Measurements from ENCODE around the gene PARD3. TPM values are rescaled to one million over a fixed set of nuclear protein-coding genes. Genes with fewer than 3 reads are reported as not detected.
A peak's percentile ranks its signal among the peaks of the same experiment; 100 is the strongest.

PARD3 gene
- total RNA-seq, 1 experiment from 2014 or later: 30.0 TPM

DNA sequence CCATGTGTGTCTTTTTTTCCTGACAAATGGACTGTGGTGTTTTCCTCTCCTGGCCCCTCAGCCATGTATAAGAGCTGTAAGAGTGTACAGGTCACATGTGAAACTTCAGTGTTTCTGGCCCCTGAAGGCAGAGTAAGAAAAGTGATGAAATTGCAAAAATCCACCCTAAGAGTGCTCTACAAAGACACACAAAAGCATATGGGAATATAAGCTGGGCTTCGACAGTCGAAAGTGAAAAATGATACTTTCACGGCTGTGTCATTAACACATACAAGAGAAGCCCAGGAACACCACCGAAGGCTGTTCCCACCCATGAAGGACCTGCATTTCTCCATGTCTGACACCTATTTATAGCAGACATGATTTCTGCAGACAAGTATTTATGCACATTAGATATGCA, 192.2 kb downstream of the PARD3 start:
- no peak for DNase-seq (ENCODE audit: low read depth)

DNA sequence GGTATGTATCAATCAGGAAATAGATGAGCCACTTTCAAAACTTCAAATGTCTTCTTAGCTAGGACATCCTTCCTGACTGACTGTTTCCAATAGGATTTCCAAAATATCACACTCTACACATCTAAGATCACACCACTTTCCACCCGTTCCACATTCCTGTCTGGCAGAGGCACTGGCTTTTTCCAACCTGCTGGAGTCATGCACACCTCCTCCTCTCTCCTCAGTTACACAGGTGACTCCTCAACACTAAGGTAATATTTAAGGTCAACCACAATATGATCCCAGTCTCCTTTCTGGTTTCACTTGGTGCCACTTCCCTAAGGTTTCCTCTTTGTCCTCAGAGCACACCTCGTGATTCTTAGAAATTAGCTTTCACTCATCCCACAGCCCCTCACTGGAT, 196.5 kb downstream of the PARD3 start:
- DNase-seq (ENCODE audit: low read depth): no peak

DNA sequence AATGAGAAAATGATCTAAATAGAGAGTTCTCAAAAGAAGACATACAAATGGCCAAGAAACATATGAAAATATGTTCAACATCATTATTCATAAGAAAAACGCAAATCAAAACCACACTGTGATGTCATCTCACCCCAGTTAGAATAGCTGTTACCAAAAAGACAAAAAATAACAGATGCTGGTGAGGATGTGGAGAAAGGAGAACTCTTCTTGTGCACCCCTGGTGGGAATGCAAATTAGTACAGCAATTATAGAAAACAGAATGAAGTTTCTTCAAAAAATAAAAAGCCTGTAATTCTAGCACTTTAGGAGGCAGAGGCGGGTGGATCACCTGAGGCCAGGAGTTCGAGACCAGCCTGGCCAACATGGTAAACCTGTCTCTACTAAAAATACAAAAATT, 199.3 kb downstream of the PARD3 start:
- no peak for DNase-seq (ENCODE audit: low read depth)

DNA sequence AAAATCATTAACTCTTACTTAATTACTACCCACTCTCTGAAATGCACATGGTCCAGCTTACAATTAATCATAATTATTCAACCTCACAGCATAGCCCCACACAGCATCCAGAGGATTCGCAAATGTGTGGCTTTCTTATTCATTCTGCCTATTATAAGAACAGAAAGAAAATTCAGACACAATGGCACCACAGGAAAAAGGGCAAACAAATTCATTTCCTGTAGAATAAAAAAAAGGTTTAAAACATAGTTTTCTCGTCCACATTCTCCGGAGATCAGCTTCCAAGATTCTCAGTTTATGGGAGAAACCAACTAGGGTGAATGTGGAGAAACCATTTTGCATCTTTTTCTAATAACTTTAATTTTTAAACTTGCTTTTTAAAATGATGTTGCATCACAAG, 201.6 kb downstream of the PARD3 start:
- no peak for DNase-seq (ENCODE audit: low read depth)

DNA sequence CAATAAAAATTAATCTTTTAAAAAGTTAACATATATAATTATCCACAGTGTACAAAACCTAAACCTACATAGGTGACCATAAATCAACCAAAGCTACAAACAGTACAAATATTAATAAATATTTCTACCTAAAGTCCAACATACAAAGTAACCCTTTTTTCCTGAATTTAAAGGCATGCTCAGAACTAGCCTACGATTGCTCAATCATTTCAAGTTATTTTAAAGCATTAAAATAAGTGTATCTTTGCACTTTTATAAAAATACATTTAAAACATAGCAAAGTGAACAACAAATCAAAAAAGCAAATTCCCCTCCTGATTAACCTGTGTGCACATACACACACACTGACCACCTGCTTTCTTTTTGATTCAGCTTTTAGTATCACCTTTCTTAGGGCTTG, 202.2 kb downstream of the PARD3 start:
- DNase-seq (ENCODE audit: low read depth): no peak

DNA sequence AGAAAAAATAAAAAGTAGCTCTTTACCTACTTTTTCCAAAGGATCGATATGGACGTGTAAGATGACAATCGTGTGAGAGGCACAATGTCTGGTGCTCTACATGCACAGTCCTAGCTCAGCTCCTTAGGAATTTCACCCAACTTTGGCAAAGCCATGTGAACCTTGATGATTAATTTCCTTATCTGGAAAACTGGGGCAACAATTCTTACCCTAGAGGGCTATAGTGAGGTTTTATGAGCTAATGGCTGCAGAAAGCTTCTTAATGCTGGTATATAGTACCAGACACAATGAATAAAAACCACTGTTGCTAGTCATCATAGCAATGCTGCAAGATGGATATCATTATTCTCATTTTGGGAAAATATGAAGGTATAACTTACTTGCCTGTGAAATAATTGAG, 202.7 kb downstream of the PARD3 start:
- peak; percentile 21 for DNase-seq (ENCODE audit: low read depth)

DNA sequence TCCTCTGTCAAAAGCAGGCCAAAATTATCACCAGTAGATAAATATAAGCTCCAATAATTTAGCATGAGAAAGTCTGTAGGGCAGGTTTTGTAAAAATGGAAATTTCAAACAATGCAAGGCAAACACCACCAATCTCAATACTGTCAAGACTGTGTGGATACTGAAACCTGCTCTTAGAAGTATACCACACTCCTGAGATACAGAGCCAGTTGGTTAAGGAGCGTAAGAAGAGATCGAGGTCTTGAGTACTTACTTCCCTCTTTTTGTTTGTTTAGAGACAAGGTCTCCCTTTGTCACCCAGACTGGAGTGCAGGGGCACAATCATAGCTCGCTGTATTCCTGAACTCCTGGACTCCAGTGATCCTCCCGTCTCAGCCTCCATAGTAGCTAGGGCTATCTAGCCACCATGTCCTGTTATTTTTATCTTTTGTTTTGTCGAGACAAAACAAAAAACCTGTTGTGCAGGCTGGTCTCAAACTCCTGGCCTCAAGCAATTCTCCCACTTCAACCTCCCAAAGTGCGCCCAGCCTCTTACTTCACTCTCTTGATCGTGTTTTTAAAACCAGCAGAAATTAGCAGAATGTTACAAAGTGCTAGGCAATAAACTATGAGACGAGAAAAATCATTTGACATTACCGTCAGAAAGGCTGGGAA, 205.7 kb downstream of the PARD3 start:
- no peak for DNase-seq (ENCODE audit: low read depth)

DNA sequence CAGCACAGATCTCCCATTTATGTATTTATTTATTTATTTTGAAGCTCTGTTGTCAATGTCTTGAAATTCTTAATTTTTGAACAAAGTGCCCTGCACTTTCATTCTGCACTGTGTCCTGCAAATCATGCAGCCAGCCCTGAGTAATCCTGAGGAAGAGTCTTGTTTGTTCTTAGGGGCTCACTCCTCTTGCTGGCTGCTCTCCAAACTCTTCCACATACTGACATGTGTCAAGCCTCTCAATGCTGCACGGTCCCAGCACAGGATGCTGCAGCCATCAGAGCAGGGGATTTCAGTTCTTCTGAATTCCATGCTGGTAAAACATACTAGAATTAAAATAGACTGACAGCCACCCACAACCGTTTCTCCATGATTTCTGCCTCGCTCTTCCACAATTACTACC, 207.2 kb downstream of the PARD3 start:
- DNase-seq (ENCODE audit: low read depth): no peak

DNA sequence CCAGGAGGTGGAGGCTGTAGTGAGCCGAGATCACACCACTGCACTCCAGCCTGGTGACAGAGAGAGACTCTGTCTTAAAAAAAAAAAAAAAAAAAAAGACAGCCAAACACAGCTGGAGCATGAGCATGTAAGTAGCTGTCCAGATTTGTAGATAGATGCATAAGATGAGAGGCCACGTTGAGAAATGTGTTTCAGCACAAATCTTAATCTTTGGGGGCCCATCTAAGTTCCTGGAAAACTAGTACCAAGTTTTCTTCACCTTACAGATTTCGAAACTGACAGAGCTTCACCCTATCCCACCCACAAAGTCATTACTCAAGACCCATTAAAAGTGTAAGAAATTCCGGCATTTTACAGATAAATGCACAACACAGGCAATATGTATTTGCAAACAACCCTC, 208.2 kb downstream of the PARD3 start:
- no peak for DNase-seq (ENCODE audit: low read depth)

DNA sequence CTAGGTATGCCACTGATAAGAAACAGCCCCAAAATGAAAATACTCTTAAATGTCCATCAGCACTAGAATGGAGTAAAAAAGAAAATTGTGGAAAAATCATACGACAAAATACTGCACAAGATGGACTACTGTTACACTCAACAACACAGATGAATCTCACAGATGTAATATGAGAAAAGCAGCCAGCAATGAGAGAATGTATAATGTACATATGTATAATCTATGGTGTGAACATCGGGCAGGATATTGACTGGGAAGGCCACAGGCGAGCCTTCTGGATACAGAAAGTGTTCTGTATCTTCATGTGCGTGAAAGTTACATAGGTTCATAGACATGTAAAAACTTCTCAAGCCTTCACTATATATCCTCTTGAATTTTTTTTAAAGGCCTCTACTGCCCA, 212.6 kb downstream of the PARD3 start:
- no peak for DNase-seq (ENCODE audit: low read depth)

DNA sequence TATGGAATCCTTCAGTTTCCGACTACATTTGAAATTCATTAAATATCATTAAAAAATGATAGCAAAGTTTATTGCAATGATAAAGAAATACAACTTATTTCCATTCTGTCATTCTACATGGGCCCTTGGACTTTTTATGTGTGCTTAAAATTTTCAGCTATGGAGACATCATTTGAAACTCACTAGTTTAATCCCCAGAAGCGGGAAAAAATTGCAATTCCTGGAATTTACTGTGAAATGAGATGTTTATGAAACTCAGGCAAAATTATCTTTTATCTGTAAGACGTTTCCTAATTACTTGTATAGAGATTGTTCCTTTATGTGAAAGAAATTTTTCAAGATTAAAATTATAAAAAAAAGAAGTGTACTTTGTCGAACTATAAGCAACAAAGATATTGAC, 213.4 kb downstream of the PARD3 start:
- no peak for DNase-seq (ENCODE audit: low read depth)

DNA sequence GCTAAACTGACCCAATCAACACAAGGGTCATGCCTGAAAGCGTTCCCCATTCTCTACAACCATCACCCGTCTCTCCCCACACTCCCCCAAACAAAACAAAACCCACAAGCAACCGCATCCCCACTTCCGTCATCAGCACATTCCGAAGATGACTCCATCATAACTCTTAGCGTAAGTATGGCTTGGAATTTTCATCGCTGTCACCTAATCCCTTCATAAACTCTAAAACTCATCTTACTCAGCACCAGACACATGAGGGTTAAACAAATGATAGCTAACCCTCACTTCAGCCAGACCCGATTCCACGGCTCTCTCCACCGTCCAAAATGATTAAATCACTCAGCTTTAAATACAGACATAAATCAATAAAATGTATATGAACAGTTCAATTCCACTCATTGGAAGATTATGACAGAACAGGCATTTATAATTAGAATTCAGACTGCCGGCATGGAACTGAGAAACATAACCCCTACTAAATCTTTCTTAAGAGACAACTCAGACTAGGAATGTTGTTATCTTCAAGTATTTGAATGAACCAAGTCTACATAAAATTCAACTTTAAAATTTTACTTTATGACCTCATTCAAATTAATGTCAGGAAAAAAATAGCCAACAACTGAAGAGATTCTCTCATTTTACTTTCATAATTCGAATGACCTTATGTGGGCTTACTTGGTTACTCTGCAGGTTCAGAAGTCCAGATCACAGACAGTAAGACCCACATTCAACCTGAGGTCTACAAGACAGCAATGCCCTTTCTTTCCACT, 215.9 kb downstream of the PARD3 start:
- DNase-seq (ENCODE audit: low read depth): no peak

DNA sequence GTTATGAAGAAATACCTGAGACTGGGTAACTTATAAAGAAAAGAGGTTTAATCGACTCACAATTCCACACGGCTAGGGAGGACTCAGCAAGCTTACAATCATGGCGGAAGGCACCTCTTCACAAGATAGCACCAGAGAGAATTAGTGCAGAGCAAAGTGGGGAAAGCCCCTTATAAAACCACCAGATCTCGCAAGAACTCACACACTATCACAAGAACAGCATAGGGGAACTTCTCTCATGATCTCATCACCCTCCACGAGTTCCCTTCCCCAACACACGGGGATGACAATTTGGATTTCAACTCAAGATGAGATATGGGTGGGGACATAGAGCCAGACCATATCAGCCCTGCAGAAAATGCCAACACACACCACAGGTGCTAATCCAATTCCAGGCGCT, 218.7 kb downstream of the PARD3 start:
- DNase-seq (ENCODE audit: low read depth): no peak

DNA sequence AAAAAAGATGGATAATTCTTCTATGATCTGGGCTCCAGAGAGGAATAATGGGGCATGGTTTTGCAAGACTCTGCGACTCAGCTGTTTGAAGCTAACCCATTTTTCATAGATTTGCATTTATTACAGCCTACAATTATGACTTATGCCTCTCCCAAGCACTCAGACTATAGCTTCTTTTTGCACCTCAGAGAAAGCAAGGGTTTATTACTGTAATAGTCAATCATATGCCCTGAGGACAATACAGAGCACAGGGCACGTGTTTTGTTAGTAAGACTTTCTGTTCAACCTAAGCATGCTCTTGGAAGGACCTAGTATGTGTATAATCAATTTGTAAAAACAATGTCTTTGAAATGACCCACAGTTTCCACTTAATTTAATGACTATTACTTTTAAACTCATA, 221.2 kb downstream of the PARD3 start:
- DNase-seq (ENCODE audit: low read depth): no peak

DNA sequence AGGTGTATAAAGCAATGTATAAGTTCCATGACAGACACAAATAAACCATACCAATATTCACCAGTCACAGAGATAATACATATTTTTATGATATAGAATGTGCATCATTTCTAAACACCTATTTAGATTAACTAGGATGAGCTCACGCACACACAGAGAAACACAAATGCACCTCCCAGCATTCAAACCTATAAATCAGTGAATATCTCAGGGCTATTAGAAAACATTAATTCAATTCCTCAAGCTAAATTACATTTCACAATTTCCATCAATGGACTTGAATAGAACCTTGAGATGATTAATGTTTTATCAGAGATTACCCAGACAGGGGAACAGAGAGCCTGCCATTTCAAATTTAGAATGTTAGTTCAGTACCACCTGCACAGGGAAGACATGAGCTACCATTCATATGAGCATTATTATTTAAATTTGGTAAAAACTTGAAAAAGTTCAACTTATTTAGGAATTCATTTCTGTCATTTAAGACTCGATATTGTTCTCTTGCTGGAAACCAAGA, 221.7 kb downstream of the PARD3 start:
- DNase-seq (ENCODE audit: low read depth): no peak

DNA sequence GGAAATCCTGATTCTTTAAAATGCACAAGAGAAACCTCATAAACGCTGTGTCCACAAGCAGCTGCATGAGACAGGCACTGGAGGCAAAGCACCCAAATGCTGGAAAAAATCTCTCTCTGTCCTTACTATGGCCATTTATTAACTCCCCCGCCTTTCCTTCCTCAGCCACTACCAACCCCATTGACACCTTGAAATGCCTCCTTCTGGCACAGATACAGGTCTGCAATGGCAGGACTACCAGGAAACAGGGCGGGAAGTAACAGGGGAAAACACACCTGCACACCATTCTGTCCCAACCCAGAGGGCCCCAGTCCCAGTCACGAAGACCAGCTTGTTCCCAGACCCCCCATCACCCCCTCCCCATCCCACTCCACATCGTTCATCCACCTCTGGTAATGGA, 224.3 kb downstream of the PARD3 start:
- no peak for DNase-seq (ENCODE audit: low read depth)

DNA sequence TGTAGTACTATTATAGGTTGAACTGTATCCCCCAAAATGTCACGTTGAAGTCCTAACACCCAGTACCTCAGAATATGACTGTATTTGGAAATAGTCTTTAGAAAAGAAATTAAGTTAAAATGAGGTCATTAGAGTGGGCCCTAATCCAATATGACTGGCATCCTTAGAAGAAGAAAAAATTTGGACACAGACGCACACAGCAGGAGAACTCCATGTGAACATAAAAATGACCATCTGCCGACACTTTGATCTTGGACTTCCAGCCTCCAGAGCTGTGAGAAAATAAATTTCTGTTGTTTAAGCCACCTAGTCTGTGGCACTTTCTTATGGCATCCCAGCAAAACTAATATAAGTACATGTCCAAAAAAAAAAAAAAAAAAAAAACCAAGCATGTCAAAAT, 225.8 kb downstream of the PARD3 start:
- no peak for DNase-seq (ENCODE audit: low read depth)

DNA sequence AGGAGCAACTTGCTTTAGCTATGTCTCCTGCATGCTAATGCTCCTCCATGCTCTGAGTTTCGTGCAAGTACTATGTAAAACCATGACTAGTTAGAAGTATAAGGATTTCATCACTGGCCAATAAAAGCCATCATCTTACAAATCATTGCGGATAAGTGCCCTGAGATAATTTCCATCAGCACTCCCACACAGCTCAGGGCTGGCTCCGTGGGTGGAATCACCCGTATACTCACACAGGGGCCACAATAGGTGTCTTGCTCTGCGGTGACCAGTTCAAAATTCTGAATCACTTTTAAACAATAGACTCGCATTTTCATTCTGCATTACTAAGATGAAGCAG, 227.4 kb downstream of the PARD3 start:
- no peak for DNase-seq (ENCODE audit: low read depth)

DNA sequence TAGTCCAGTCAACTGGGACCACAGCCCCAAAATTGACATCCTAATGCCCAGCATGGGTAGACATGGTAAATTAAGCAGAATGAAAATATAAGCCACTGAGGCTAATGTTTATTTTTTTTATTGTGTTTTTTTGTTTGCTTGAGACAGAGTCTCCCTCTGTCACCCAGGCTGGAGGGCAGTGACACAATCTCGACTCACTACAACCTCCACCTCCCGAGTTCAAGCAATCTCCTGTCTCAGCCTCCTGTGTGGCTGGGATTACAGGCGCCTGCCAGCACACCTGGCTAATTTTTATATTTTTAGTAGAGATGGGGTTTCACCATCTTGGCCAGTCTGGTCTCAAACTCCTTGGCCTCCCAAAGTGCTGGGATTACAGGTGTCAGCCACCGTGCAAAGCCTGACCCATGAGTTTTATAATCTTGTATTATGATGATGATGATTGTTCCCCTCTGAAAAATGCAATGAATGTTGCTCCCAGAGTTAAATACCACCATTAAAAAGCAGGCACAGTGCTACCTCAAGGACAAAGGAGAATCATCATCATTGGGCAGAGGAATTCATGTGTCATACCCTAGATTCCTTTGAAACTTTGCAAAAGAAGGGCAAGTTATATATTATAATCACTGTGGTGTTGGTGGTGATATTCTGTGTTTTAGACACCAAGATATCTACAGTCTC, 228.0 kb downstream of the PARD3 start:
- DNase-seq (ENCODE audit: low read depth): no peak

DNA sequence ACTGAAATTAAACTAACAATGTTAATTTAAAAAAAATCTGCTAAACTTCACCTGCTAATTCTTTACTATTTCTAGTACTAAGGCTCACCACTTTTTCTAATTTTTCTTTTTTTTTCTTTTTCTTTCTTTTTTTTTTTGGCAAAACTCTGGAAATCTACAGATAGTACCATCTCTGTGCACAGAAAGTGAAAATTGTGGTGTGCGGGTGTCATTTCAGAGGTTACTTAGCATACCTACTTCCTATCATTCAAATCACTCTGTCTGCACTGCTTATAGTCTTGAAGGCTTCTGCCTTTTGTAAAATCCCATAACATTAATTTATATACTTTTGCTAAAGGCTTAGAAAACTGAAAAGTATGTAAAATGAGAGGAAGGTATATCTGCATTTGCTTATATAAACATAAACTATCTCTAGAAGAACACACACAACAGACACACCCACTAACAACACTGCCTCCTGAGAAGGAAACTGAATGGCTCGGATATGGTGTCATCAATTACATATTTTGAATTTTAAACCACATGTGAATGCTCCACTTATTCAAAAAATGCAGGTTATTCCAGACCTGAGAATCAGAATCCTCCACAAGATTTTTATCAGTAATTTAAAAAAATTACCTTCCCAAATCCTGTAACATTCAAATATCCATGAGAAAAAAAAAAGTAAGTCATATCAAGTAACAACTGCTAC, 229.5 kb downstream of the PARD3 start:
- no peak for DNase-seq (ENCODE audit: low read depth)

DNA sequence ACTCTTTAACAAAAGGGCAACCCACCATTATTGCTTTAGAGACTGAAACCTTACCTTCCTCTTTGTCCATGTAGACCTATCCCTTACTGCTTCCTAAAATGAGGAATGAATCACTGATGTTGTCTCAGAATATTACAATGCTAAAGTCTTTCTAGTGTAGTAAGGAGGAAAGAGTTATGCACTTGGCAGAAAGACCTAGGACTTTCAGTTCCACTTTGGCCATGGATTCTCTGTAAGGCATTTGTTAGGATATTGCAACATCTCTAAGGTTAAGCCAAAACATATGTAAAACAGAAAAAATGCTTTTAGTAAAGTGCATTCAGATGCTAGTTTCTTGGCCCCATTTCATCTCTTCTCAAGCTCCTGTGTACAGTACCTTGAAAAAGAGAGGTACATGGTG, 230.9 kb downstream of the PARD3 start:
- DNase-seq (ENCODE audit: low read depth): peak; percentile 65

DNA sequence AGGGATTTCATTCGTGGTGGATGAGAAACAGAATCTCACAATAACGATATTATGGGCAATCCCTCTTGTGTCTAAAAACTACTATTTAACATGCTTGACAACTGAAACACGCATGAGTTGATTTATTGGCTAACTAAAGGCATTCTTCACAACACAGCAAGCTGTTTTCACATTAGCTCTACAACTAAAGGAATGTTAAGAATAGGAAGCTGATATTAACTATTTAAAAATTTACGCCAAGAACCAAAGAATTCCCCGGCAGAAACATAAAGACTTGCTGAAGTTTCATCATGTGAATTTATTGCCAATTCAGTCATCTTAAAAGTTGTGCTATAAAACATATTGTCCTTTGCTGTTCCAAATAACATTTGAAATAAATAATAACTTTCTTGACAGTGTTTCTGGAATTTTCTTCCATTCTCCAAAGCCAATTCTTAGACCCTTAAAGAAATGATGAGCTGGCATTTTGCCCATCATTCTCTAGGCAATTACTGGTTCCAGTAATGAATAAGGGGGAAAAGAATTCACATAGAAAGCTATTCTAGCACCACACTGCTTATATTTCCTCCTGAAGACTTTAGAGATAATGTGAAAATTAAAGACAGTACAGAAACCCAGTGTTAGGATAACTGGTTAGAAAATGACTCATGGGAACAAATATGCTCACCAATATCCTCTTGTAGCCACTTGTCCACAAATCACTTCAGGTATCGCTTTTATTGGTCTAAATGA, 233.1 kb downstream of the PARD3 start:
- DNase-seq (ENCODE audit: low read depth): peak; percentile 55

Data from RPMI7951 (cell line).